ENCODE data around the gene TCF4.
A peak's percentile ranks its signal among the peaks of the same experiment; 100 is the strongest.

Gene TCF4

GRCh38 chr18:55415258-55415871 lies 172.6 kb downstream of the TCF4 start:
- in situ Hi-C loops (cut with MboI; ENCODE audit: low pct_unique_long_range_greater_than_20kb, low sequenced_read_pairs, unreplicated experiment): no loop called here
- TF ChIP-seq, protein P1, sequence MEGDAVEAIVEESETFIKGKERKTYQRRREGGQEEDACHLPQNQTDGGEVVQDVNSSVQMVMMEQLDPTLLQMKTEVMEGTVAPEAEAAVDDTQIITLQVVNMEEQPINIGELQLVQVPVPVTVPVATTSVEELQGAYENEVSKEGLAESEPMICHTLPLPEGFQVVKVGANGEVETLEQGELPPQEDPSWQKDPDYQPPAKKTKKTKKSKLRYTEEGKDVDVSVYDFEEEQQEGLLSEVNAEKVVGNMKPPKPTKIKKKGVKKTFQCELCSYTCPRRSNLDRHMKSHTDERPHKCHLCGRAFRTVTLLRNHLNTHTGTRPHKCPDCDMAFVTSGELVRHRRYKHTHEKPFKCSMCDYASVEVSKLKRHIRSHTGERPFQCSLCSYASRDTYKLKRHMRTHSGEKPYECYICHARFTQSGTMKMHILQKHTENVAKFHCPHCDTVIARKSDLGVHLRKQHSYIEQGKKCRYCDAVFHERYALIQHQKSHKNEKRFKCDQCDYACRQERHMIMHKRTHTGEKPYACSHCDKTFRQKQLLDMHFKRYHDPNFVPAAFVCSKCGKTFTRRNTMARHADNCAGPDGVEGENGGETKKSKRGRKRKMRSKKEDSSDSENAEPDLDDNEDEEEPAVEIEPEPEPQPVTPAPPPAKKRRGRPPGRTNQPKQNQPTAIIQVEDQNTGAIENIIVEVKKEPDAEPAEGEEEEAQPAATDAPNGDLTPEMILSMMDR (IDR thresholded peaks at IDR 0.05; ENCODE audit: extremely low read depth, insufficient read depth, missing control alignments): peak; percentile 87
- peak; percentile 58 for DNase-seq (ENCODE audit: low spot score)

DNA sequence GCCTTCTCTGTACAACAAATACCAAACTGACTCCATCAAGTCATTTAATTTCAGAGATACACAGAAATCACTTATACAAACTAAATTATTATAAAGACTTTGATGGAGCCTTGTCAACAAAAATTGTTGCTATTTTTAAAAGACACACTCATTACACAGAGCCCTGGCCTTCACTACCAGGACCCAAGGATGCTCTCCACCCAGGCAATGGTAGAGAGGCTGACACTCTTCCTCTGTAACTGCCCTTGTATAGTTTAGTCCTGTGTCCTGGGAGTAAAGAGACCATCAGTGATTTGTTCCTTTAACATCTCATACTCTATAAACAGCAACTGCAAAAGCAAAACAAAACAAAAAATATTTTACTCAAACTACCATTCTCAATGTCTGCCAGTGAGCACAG lies 173.5 kb downstream of the TCF4 start:
- no peak for DNase-seq (ENCODE audit: low spot score)
- in situ Hi-C loops (cut with MboI; ENCODE audit: low pct_unique_long_range_greater_than_20kb, low sequenced_read_pairs, unreplicated experiment): no loop called here
- TF ChIP-seq, protein P1 (IDR thresholded peaks at IDR 0.05; ENCODE audit: extremely low read depth, insufficient read depth, missing control alignments): no peak

GRCh38 chr18:55413474-55413873 lies 174.5 kb downstream of the TCF4 start:
- TF ChIP-seq, protein P1 (IDR thresholded peaks at IDR 0.05; ENCODE audit: extremely low read depth, insufficient read depth, missing control alignments): no peak
- in situ Hi-C loops (cut with MboI; ENCODE audit: low pct_unique_long_range_greater_than_20kb, low sequenced_read_pairs, unreplicated experiment): no loop called here
- no peak for DNase-seq (ENCODE audit: low spot score)

DNA sequence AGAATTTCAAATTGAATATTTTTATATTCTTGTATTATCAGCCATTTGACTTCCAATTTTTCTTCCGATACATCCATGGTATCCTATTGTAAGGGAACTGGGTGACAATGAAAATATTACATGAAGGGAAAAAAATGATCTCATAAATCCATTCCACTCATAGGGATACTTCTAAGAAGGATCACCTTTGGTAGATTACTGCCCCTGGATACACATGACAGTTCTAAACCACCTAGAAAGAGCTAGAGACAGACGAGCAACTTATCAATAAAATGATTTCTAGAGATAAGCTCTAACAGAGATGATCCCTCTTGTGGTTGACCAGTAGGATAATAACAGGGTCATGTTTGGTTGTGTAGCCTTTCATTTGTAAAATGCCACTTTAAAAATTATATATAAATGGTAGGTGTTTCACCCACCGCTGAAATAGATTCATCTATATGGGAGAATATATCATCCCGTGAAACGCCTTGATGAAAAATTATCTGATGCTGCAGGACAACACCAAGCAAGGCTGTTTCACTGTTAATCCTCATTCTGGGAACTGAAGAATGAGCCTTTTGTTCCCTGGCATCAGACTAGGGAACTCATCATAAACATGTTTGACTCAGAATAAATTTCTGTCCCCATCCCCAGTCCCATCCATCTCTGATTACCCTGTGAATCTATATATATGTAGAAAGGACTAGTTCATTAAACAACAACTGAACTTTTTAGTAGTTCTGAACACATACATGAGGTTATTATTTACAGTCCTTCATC lies 180.0 kb downstream of the TCF4 start:
- in situ Hi-C loops (cut with MboI; ENCODE audit: low pct_unique_long_range_greater_than_20kb, low sequenced_read_pairs, unreplicated experiment): no loop called here
- DNase-seq (ENCODE audit: low spot score): no peak
- TF ChIP-seq, protein P1 (IDR thresholded peaks at IDR 0.05; ENCODE audit: extremely low read depth, insufficient read depth, missing control alignments): no peak

DNA sequence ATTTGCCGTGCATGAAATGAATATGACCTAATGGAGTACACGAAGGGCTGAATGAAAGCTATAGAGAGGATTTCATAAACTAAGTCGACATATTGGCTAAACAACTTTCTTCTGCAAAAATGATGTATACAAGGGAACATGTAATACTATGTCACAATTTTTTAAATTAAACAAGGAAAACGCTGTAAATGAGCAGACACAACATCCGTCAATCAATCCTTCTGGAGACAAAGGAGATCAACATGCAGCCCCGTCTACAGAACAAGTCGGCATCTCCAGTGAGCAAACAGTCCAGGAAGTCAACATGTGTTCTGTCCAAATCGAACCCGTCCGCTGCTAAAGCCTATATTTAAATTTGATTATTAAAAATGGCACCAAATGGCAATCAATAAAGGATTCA lies 180.8 kb downstream of the TCF4 start:
- TF ChIP-seq, protein P1 (IDR thresholded peaks at IDR 0.05; ENCODE audit: extremely low read depth, insufficient read depth, missing control alignments): no peak
- no peak for DNase-seq (ENCODE audit: low spot score)
- in situ Hi-C loops (cut with MboI; ENCODE audit: low pct_unique_long_range_greater_than_20kb, low sequenced_read_pairs, unreplicated experiment): no loop called here

- TF ChIP-seq, protein P1 (IDR thresholded peaks at IDR 0.05; ENCODE audit: extremely low read depth, insufficient read depth, missing control alignments): no peak
- no peak for DNase-seq (ENCODE audit: low spot score)
- in situ Hi-C loops (cut with MboI; ENCODE audit: low pct_unique_long_range_greater_than_20kb, low sequenced_read_pairs, unreplicated experiment): no loop called here
Measured at GRCh38 chr18:55406451-55406991, 181.5 kb downstream of the TCF4 start.

All from GM13977 (cell line).